22Rv1 (cell line): ENCODE data around the gene IMMP2L.

Source experiments
- CTCF ChIP-seq: fragments of 450-650 bp; IDR thresholded peaks from 2 replicates; pipeline ENCODE4 v1.5.1; 2017; ENCODE audit warnings: mild to moderate bottlenecking
- ZFX ChIP-seq: fragments of 450-650 bp; IDR thresholded peaks from 2 replicates; pipeline ENCODE4 v1.6.1; 2017; ENCODE audit warnings: antibody characterized with exemption, borderline replicate concordance

- TF ChIP-seq CTCF (no peak), ZFX (no peak)
These were observed 40.6 kb downstream of the IMMP2L start for GRCh38 chr7:111521660-111522059.
